Fibroblast of the aortic adventitia (primary cell): ENCODE measurements around the gene COA7. TPM values are rescaled to one million over a fixed set of nuclear protein-coding genes. Genes with fewer than 3 reads are reported as not detected.

Source experiments
- DNase-seq: peaks from one replicate; pipeline ENCODE4 v3.0.0-alpha.2; 2010; ENCODE audit warnings: low read depth
- H3K4me3 ChIP-seq: 2 replicates; pipeline ENCODE4 v1.5.1; 2011; ENCODE audit warnings: low read depth, mild to moderate bottlenecking, control low read depth, low read length, moderate library complexity
- CTCF ChIP-seq: IDR thresholded peaks from 2 replicates; pipeline ENCODE4 v1.5.1; 2011; ENCODE audit warnings: mild to moderate bottlenecking, low read length, control low read depth, inconsistent platforms; ENCODE audit not compliant: insufficient read depth
- total RNA-seq: library from RNA; depleted of rRNA; stranded (reverse); fragments of >200 nt; gene quantifications from 2 replicates; pipeline ENCODE4 v1.2.3, GENCODE V29; 2012; ENCODE audit warnings: low replicate concordance

COA7 gene
- total RNA-seq, 1 donor = 15.7 TPM

DNA sequence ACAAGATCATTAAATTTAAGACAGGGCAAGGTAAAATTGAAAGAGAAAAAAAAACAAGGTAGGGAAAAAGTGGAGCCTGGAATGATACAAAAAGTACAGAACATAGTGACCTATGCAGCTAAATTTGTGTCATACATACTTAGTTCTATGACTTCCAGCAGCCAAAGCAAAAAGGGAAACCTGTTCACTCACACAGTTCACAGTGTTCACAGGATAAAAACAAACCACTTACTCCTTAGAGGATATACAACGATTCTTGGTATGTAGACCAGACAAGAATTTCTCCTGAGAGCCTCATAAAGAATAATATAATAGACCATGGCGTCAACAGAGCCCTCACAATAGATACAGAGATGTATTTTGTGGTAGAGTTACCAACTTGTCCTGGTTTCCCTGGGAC, 27.5 kb downstream of the COA7 start:
- no peak overlapping the region for H3K4me3 ChIP-seq
- TF ChIP-seq CTCF = no peak
- no peak for DNase-seq

GRCh38 chr1:52669696-52670095, 28.5 kb downstream of the COA7 start:
- H3K4me3 ChIP-seq = no peak overlapping the region
- no peak for TF ChIP-seq CTCF
- peak; percentile 43 for DNase-seq

GRCh38 chr1:52668711-52669110, 29.4 kb downstream of the COA7 start:
- DNase-seq = peak; percentile 28
- H3K4me3 ChIP-seq = no peak overlapping the region
- no peak for TF ChIP-seq CTCF

DNA sequence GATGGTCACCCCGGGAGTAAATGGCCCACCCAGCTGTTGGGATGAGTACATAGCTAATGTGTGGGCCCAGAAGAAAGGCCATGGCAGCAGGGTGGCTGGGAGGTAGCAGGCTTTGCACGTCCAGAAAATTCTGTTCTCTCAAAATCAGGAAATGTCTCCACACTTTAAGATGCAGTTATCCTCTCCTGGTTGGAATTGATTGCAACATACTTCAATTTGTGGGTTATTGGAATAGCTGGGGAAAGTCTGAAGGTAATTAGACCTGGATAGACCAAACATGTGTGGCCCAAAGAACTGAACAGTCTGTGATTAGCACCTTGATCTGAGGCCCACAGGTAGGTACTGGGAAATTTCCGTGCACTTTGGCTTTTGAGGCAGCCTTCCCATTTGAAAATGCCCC, 30.2 kb downstream of the COA7 start:
- no peak for DNase-seq
- H3K4me3 ChIP-seq = no peak overlapping the region
- TF ChIP-seq CTCF = no peak

- no peak for DNase-seq
- H3K4me3 ChIP-seq = no peak overlapping the region
- TF ChIP-seq CTCF = no peak
Observed at GRCh38 chr1:52667290-52667689, 30.9 kb downstream of the COA7 start.

DNA sequence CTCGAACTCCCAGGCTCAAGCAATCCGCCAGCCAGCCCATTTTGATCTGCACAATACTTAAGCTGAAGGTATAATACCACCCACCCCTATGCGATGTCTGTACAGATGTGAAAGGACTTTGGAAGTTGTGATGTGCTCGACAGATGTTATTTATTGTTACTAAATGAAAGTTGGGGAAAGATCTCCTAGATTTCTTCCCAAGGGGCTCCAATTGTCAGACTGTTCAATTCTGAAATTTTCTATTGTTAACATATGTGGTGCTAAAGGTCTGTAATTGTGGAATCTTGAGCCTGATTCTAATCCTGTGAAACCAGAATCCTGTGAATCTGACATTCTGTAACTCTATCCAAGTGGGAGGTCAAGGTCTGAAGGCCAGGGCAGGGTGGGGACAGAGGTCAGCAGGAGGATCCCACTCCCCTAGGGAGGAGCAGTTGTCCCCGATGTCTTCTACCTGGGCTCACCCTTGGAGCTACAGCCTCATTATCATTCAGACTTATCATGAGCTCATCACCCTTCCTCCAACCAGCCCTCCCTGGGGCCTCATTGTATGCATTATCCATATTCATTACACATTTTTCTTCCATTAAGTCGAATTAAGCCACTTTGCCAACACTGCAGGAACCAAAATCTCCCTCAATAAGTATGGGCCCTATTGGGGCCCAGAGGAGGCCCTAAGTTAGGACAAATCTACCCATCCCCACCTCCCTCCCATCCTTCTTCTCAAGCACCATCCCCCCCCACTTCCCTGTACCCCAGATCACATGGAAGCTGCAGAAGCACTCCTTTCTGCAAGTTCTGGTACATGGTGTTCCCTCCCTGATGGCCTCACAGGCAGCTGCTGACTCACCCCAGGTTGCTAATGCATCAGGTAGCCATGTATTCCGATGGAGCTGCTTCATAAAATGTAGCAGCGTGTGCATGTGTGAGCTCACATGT, 32.9 kb downstream of the COA7 start:
- TF ChIP-seq CTCF = no peak
- no peak for DNase-seq
- H3K4me3 ChIP-seq = no peak overlapping the region
